Measurements from ENCODE around the gene GNAT1.

GNAT1 gene

DNA sequence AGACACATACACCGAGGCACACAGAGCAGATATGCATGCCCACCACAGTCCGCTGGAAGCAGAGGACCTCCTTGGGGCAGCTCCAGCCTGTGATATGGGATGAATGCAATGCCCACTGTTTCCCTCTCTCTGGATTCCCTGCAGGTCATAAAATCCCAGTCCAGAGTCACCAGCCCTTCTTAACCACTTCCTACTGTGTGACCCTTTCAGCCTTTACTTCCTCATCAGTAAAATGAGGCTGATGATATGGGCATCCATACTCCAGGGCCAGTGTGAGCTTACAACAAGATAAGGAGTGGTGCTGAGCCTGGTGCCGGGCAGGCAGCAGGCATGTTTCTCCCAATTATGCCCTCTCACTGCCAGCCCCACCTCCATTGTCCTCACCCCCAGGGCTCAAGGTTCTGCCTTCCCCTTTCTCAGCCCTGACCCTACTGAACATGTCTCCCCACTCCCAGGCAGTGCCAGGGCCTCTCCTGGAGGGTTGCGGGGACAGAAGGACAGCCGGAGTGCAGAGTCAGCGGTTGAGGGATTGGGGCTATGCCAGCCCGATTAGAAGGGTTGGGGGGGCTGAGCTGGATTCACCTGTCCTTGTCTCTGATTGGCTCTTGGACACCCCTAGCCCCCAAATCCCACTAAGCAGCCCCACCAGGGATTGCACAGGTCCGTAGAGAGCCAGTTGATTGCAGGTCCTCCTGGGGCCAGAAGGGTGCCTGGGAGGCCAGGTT, at the start of gene GNAT1:
Gene GNAT1, plus strand, starts transcription at position 675 of the 725 bp plus-strand sequence. CDS start 116 bp downstream, outside the sequence.
- no peak for DNase-seq (ENCODE audit: low read depth)

DNA sequence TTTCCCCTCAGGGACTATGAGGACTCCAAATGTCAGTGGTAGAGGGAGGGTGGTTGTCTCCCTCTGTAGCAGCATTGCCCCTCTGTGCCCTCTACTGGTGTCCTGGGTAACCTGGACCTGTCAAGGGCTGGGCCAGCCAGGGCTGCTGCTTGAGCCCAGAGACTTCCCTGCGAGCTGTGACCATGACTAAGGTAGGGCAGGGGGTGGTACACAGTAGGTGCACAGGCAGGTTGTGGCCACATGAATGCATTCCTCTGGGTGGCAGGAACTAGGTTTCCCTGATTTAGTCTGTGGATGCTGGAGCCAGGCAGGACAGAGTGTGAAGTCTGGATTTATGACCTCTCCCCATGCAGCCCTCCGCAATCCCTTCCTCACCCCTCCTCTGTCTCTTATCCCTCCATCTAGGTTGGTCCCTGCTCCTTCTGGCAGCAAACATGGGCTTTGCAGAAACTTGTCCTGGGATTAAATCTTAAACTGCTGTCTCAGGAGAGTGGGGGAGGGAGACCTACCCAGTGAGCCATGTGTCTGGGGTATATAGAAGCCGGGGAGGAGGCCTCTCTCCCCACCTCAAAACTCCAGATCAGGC, 45.0 kb upstream of the GNAT1 start:
- DNase-seq (ENCODE audit: low read depth), result no peak

DNA sequence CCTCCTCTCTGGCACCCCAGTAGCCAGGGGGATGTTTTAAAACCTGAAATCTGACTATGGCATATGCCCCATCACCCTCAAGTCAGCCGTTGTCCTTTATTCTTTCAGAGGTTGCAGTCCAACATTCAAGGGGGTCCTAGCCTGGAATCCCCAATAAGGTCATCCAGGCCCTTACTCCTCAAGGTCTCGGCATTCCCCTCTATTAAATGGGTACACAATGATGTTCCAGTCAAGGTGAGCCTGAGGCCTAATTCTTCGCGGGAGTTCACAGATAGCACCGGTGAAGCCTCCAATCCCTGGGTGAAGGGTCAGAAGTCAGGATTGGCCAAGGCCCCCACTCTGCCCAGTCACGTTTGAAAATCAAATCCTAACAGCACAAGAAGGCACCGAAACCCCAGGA, 44.4 kb upstream of the GNAT1 start:
- no peak for DNase-seq (ENCODE audit: low read depth)

DNA sequence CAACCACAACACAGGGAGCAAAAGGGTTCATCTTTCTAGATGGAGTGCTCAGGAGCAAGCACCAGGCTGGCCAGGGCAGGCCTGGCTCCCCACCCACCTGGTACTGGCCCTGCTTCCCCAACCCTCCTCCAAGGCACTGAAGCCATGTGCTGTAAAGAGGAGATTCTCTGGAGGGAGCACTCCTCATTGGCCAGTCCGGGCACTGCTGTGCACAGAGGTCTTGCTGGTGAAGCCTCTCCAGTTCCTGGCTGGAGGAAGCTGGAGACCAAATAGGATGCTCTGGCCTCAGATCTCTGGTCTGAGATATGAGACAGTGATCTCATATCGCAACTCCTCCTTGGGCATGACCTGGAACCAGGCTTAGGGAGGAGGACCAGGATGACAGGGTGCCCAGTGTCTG, 44.0 kb upstream of the GNAT1 start:
- no peak for DNase-seq (ENCODE audit: low read depth)

DNA sequence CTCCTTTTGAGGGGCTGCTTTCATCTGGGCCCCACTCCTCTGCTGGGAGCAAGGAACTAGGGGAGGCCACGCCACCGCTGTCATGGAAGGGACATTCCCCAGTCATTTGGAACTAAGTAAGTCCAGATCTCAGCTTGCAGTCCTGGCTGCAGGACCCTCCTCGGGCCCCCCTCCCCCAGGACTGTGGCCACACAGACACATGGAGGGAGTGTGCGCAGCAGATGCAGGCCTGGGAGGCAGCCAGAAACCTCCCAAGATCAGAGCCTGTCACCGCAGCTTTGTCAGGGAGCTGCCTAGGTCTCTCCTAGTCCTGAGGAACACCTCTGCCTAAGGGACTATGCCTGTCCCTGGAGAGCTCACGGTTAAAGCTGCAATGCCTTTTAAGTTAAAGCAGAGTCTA, 43.5 kb upstream of the GNAT1 start:
- DNase-seq (ENCODE audit: low read depth), result no peak

DNA sequence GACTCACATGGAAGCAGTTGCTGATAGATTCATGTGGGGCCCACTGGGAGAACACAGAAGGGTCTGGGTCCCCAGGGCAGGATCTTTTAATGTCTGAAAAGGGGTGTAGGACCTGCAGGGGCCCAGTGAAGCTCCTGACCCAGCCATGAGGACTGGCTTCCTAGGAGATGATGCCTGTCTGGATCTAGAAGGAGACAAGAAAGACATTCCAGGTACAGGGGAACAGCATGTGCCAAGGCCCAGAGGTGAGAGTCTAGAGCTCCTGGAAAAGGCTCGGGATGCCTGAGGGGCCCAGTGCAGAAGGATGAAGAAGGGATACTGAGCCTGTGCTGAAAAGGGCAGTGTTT, 41.0 kb upstream of the GNAT1 start:
- DNase-seq (ENCODE audit: low read depth), result no peak

DNA sequence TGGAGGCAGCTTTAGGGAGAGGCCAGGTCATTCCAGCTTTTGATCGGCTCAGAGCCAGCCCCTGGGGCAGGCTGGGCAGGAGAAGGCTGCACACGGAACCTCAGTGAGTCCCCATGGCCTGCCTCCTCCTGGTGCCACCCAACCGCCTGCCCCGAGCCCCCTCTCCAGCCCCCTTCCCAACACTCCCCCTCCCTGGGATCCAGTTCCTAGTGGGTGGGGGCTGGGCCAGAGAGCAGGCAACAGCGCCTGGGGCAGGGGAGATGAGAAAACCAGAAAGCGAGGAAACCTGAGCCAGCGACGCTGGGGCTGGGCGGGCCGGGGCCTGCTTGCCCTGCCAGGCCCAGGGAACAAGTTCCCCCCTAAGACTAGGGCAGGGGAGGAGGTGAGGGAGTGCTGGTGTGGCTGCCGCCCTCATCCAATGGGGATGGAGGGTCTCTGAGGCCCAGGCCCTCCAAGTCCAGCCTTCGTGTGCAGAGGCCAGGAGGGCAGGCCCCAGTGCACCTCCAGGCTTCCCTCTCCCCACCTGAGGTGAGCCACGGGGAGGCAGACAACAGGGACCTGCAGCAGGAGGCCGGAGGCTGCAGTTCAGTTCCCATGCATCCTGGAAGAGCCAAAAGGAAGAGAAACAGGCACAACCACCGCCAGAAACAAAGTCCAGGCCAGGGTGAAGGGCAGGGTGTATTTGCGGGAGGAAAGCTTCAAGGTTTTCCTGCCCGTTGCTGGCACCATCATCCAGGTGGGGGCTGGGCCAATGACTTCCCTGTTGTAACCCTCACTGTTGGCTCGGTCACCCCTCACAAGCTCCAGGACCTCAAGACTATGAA, 40.3 kb upstream of the GNAT1 start:
- DNase-seq (ENCODE audit: low read depth), result no peak

DNA sequence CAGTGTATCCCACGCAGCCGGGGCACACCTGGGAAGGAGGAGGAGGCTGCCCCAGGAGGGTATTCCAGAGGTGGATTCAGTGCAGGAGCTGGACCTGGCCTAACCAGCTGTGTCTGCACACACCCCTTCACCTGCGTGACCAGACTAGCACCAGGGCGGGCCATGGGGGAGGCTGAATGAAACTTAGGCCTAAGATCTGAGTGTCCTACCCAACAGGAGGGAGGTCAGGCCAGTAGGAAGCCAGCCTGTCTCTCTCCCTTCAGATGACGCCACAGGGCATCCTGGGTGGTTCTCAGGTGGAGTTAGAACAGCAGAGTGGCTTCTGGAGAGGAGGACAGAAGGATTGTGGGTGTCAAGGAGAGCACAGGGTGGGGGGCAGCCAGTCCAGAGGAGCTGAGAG, 39.7 kb upstream of the GNAT1 start:
- no peak for DNase-seq (ENCODE audit: low read depth)

DNA sequence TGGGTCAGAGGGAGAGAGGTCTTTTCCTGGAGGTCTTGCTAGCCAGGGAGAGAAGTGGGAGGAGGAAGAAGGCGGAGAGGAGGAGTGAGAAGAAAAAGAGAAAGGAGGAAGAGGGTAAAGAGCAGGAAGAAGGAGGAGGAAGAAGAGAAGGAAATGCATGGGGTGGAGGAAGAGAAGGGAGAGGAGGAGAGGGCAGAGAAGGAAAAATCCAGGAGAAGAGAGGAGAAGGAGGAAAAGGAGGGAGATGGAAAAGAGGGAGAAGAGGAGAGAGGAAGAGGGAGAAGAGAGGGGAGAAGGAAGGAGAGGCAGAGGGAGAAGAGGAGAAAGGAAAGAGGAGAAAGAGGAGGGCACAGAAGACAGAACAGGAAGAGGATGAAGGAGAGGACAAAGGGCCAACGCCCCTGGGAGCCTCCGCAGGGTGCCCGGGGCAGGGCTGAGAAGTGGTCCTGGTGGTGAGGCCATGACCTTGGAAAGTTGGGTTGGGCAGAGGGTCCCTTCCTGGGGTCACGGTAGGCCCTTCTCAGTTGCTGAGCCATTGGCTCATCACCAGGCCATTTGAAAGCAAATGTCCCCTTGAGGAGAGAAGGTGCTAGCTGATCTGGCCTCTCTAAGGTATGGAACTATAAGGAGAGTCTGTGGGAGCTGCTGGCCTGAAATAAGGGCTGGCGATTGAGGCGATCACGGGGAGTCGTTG, 37.5 kb upstream of the GNAT1 start:
- DNase-seq (ENCODE audit: low read depth), result no peak

DNA sequence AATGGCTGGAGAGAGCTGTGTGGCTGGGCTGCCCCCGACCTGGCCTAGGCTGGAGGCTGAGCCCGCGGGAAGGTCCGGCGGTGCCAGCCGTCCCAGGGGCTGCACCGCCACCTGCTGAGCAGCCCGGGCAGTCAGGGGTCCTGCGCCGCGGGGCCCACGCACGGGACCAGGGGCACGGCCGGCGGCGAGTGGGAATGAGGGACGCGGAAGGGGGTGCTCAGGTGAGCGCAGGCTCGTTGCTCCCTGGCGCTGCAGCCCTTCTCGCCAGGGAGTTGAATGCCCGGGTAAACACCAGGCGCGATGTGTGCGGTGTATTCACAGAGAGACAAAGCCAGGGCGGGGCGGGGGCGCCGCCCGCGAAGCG, 37.0 kb upstream of the GNAT1 start:
- DNase-seq (ENCODE audit: low read depth), result no peak

DNA sequence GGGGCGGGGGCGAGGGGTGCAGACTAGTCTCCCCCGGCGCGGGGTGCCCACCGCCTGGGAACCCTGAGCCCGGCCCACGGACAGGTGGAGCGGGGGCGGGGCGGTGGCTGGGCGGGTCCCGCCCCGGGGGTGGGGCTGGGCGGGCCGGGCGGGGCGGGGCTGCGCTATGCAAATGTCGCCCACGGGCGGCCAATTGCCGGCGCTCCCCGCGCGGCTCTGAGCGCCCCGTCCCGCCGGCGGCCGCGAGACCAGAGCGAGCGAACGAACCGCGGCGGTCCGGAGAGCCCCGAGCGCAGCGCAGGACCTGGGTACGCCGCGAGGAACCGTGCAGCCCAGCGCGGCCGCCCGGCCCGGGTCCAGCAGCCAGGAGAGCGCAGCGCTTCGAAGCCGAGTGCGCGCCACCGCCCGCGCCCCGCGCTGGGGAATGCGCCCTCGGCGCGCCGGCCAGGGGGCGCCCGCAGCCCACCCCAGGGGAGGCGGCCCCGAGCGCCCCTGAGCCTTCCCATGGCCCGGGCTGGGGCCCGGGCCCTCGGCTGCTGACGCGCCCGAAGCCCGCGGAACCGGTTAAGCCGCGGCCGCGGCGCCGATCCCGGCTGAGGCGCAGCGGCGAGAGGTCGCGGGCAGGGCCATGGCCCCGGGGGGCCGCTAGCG, 36.4 kb upstream of the GNAT1 start, which contains the start of gene SEMA3F:
Gene SEMA3F, plus strand, starts transcription at position 485 of the 651 bp plus-strand sequence. CDS start 4,299 bp downstream, outside the sequence.
- peak; percentile 53 for DNase-seq (ENCODE audit: low read depth)

DNA sequence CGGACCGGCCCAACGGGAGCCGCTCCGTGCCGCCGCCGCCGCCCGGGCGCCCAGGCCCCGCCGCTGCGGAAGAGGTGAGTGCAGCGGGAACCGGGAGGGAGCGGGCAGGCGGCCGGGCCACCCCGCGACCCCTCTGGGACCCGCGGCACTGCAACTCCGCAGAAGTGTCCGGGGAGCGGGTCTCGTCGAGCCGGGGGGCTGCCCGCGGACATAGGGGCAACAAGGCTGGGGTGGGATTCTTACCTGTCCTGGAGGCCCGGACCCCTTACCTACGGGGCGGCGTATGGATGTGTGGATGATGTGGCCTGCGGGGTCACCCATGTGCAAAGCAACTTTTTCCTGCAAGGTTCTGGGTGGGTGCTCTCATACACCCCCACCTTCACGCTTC, 35.9 kb upstream of the GNAT1 start:
- DNase-seq (ENCODE audit: low read depth), result no peak

DNA sequence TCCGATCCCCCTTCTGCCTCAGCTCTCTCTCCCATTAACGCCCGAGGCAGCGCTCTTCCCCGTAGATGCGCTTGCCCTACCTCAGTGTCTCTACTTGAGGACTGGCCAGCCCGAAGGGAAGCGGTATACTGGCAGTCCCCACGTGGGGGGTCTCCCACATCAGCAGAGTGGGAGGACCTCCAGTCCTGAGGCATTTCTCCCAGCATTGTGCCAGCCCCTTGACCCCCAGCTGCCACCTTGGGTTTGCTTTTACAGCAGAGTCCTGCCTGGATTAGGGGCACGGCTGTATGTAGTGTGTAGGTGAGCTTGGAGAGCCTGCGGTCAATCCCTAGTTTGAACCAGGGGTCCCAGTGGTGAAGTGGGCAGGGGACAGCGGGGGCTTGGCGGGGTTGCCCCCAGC, 35.5 kb upstream of the GNAT1 start:
- no peak for DNase-seq (ENCODE audit: low read depth)

DNA sequence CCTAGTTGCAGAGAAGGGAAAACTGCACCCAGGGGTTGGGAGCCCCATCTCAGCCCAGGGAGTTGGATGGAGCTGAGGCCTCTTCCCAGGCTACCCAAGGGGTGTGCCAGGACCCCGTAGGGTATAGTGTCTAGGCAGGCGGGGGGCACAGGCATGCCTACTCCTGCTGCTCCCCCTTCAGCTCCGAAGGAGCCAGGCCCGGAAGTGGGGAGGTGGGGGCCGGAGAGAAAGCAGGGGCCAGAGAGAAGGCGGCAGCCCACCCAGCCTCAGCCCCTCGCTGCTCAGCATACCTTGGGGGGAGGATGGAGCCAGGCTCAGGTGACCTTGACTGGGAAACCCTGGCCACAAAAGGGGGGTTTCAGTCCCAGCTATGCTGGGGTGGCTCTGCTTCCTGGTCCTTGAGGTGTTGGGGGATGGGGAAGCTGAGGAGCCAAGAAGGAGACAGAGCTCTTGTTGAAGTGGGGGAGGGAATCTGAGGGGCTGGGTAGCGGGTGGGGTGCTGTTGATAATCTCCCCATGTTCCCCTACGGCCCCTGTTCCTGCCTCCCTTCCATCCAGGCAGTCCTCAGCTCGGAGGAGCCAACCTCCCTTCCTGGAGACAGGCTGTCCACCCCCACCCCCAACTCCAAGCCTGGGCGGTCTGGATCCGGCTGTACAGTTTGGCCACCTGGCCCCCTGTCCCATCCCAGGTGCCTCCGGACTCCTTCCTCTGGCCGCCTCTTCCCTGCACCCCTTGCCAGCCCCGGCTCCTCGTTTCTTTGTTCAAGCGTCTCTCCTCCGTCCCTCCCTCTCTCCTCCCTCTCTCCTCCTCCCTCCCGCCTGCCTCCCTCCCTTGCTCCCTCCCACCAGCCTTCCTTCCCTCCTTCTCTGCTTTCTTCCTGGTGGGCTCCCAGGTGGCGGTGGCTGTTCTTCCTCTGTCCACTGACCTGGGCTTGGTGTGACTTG, 34.6 kb upstream of the GNAT1 start:
- no peak for DNase-seq (ENCODE audit: low read depth)

DNA sequence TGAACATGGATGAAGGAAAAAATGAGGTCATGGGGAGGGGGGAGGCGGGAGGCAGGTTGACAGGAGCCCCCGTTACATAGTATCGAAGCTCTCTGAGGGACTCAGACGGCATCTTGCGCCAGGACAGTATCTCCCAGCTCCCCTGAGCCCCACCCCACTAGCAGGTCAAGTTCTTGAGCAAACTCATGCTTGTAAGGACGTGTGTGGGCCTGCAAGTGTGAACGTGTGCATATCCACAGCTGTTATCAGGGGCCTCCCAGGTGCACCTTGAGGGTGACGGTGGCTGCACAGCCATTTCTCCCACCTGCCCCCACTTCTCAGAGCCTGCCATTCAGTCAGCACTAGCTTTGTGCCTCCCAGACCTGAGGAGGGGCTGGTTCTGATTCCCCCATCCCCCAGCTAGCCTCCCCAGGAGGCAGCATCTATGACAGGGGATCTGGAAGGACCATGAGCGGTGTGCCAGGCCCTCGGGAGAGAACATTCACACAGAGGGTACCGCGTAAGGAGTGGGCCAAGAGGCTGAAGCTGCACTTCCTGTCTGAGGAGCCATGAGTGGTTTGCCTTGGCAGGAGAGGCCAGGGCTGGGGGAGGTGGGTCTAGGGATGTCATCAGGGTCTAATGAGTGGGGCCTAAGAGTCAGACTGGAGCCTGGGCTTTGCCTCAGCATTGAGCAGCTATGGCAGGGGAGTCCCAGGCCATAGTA, 33.4 kb upstream of the GNAT1 start:
- no peak for DNase-seq (ENCODE audit: low read depth)

DNA sequence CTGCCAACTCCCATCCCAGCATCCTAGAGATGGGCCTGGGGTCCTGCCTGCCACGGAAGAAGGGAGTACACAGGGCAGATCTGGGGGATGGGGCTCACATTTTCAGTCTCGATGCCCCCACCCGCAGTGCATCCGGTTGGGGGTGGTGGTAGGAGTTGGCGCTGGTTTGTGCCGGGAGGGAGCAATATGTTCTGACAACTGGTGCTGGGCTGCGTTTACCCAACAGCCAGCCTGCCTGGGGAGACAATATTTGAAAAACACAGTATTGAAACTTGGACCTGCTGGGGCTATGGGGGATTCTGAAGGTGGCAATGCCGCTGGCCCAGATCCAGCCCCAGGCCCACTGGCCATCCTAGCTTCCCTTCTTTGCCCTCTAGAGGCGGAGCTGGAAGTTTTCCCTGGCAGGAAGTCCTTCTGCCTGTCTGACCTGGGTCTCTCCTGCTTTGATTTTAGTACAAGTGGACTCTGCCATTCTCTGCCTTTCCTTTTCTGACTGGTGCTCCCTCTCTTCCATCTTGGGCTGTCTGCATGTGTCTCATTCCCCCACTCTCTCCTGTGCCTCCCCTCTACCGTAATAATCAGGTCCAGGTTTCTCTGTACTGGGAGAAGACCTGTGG, 32.8 kb upstream of the GNAT1 start:
- DNase-seq (ENCODE audit: low read depth), result no peak

DNA sequence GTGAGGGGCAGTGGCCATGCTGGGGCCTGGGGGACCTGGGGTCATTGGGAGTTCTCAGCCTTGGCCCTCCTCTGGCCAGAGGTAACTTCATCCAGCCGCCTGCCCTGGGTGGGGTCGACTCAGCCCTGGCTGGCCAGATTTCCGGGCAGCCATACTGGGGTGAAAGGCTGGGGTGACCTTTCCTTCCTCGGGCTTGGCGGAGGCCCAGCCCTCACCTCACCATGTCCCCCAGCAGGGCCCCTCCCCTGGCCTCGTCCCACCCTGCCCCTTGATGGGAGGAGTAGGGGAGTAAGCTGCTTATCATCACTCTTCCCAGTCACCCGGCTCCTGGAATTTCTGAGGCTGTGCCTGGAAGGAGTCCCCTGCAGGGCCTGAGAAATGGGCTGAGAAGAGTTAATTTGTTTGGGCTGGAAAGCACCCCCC, 30.8 kb upstream of the GNAT1 start:
- no peak for DNase-seq (ENCODE audit: low read depth)

DNA sequence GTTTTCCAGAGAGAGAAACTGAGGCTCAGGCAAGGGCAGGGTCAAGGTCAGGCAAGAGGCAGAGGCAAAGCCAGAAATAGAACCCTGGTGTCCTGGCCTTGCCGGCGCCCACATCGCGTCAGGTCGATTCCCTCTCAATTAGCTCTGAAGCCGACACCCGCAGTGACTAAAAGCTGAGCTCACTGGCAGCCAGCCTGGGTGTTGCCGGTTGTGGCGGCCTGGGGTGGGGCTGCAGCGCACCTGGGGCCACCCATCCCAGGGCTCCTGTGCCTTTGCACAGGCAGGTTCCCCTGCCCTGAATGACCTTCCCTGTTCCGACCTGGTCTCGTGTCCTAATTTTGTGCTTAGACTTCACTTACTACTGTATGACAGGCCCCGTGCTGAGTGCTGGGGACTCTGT, 30.1 kb upstream of the GNAT1 start:
- no peak for DNase-seq (ENCODE audit: low read depth)

DNA sequence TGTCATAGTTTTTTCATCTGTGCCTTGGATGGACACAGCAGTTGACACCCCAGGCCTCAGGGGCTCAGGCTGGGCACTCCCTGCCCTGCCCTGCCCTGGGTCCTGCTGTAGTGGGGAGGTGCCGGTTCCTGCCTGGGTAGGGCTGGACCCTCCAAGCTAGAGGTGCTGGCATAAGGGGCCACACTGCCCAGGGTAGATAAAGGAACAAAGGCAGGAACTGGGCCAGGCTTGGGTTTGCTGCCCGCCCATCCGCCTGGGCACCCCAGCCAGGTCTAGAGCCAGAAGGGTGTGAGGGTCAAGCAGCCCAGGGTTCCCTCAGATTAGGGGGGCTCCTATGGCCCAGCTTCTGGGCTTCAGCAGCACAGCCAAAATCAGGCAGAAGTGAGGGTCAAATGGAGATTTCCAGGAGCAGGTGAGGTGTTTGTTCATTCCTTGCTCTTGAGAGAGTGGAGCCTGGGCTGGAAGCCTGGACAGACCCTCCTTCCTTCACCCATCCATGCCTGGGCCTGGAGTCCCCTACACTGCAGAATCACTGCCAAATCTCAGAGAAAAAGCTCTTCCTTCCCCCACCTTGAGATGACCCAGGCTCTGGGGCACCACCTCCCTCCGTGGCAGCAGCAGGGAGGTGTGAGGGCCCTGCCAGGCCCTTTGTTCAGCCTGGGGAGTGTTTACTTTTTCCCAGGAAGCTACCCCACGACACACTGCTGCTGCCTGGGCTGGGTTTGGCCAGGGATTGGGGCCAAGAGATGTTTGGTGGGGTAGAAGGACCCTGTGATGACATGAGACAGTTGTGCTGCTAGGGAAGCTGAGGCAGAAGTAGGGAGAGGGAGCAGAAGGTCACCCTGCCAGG, 29.2 kb upstream of the GNAT1 start:
- no peak for DNase-seq (ENCODE audit: low read depth)
